AG09319 (cell line): ENCODE measurements around the gene SCN5A.

ENCODE experiments used
- DNase-seq: peaks from one replicate; pipeline ENCODE4 v3.0.0-alpha.2; 2010; ENCODE audit warnings: low read depth; ENCODE audit errors: extremely low read depth
- CTCF ChIP-seq: IDR thresholded peaks from 2 replicates; pipeline ENCODE4 v1.5.1; 2011; ENCODE audit warnings: low read depth, mild to moderate bottlenecking, inconsistent platforms, low read length, moderate library complexity

SCN5A gene

GRCh38 chr3:38552364-38552763 lies 97.1 kb downstream of the SCN5A start:
- TF ChIP-seq CTCF: no peak
- DNase-seq: no peak

GRCh38 chr3:38551026-38551832 lies 98.3 kb downstream of the SCN5A start:
- no peak for TF ChIP-seq CTCF
- no peak for DNase-seq

- TF ChIP-seq CTCF: no peak
- no peak for DNase-seq
Measured at GRCh38 chr3:38549957-38550840, 99.3 kb downstream of the SCN5A start.

GRCh38 chr3:38549486-38549885 lies 100.0 kb downstream of the SCN5A start:
- no peak for DNase-seq
- TF ChIP-seq CTCF: no peak

GRCh38 chr3:38549082-38549481 lies 100.4 kb downstream of the SCN5A start:
- no peak for TF ChIP-seq CTCF
- no peak for DNase-seq

GRCh38 chr3:38548154-38548931 lies 101.1 kb downstream of the SCN5A start:
- TF ChIP-seq CTCF: no peak
- DNase-seq: no peak
